Mesenchymal stem cell (in vitro differentiated cells and primary cell): Measurements from ENCODE around the gene SAA1.
"Not testable (repeated sequence)": the region's sequence is repeated elsewhere in the genome, so short reads cannot be mapped to it uniquely, and the experiment has no call there.

ENCODE experiments used
- DNase-seq: peaks from one replicate; pipeline ENCODE4 v3.0.0-alpha.2; 2013
- H2AFZ ChIP-seq: one replicate; pipeline ENCODE4 v1.6.1; 2013; ENCODE audit warnings: low read depth, mild to moderate bottlenecking, control low read depth, inconsistent platforms, low read length, moderate library complexity
- H2AK5ac ChIP-seq: 2 replicates; pipeline ENCODE4 v1.6.1; 2013; ENCODE audit warnings: low read length, moderate library complexity, mild to moderate bottlenecking, inconsistent platforms; ENCODE audit not compliant: severe bottlenecking
- H2BK120ac ChIP-seq: one replicate; pipeline ENCODE4 v1.6.1; 2013; ENCODE audit warnings: low read depth, mild to moderate bottlenecking, inconsistent platforms, low read length, moderate library complexity
- H2BK12ac ChIP-seq, 2 experiments: one replicate each; pipeline ENCODE4 v1.6.1; 2013; ENCODE audit warnings: inconsistent platforms in 2 of 2, low read length in 2 of 2, mild to moderate bottlenecking in 2 of 2, moderate library complexity in 2 of 2, control low read depth in 1 of 2
- H2BK15ac ChIP-seq: one replicate; pipeline ENCODE4 v1.6.1; 2013; ENCODE audit warnings: mild to moderate bottlenecking, low read depth, inconsistent platforms; ENCODE audit not compliant: poor library complexity, severe bottlenecking
- H2BK5ac ChIP-seq: 2 replicates; pipeline ENCODE4 v1.6.1; 2013; ENCODE audit warnings: low read depth, mild to moderate bottlenecking, low read length, control low read depth, inconsistent platforms; ENCODE audit not compliant: poor library complexity, severe bottlenecking
- H3K14ac ChIP-seq, 2 experiments: one replicate each; pipeline ENCODE4 v1.6.1; 2013; ENCODE audit warnings: inconsistent platforms in 2 of 2, low read length in 2 of 2, control low read depth in 1 of 2, mild to moderate bottlenecking in 1 of 2, moderate library complexity in 1 of 2
- H3K18ac ChIP-seq, 2 experiments: one replicate each; pipeline ENCODE4 v1.6.1; 2013; ENCODE audit warnings: inconsistent platforms in 2 of 2, low read length in 2 of 2, control low read depth in 1 of 2, low read depth in 1 of 2, mild to moderate bottlenecking in 1 of 2
- H3K23ac ChIP-seq, 2 experiments: one replicate each; pipeline ENCODE4 v1.6.1; 2013; ENCODE audit warnings: inconsistent platforms in 2 of 2, low read length in 2 of 2, mild to moderate bottlenecking in 2 of 2, moderate library complexity in 2 of 2, control low read depth in 1 of 2
- H3K27ac ChIP-seq: 2 replicates; pipeline ENCODE4 v1.5.1; 2013; ENCODE audit warnings: mild to moderate bottlenecking, moderate library complexity, low read length, control low read depth, inconsistent platforms; ENCODE audit not compliant: poor library complexity, severe bottlenecking
- H3K27me3 ChIP-seq, 2 experiments: 2 replicates each; pipeline versions ENCODE4 v1.6.1 to v1.7.0; 2013; ENCODE audit warnings: low read length in 2 of 2, mild to moderate bottlenecking in 2 of 2, moderate library complexity in 2 of 2, control low read depth in 1 of 2, inconsistent platforms in 1 of 2; ENCODE audit not compliant: control insufficient read depth in 1 of 2, insufficient read depth in 1 of 2
- H3K36me3 ChIP-seq, 2 experiments: 2 replicates each; pipeline versions ENCODE4 v1.6.1 to v1.7.0; 2013; ENCODE audit warnings: low read length in 2 of 2, control low read depth in 1 of 2, inconsistent platforms in 1 of 2, low read depth in 1 of 2, mild to moderate bottlenecking in 1 of 2; ENCODE audit not compliant: insufficient read depth in 2 of 2, control insufficient read depth in 1 of 2
- H3K4ac ChIP-seq, 2 experiments: one replicate each; pipeline ENCODE4 v1.6.1; 2013; ENCODE audit warnings: inconsistent platforms in 2 of 2, low read length in 2 of 2, mild to moderate bottlenecking in 2 of 2, moderate library complexity in 2 of 2, control low read depth in 1 of 2, low read depth in 1 of 2
- H3K4me1 ChIP-seq: 2 replicates; pipeline ENCODE4 v1.6.1; 2013; ENCODE audit warnings: low read depth, low read length, control low read depth; ENCODE audit not compliant: control insufficient read depth, insufficient read depth
- H3K4me2 ChIP-seq: 2 replicates; pipeline ENCODE4 v1.6.1; 2013; ENCODE audit warnings: low read length, mild to moderate bottlenecking, inconsistent platforms; ENCODE audit not compliant: poor library complexity, severe bottlenecking
- H3K4me3 ChIP-seq, 2 experiments: 2 replicates each; pipeline versions ENCODE4 v1.5.1 to v1.7.0; 2013; ENCODE audit warnings: low read length in 2 of 2, mild to moderate bottlenecking in 2 of 2, control low read depth in 1 of 2, low read depth in 1 of 2; ENCODE audit not compliant: insufficient read depth in 1 of 2
- H3K79me1 ChIP-seq: replicated peaks from 2 replicates; pipeline ENCODE4 v1.6.1; 2013; ENCODE audit warnings: mild to moderate bottlenecking, control low read depth, low read length, inconsistent platforms; ENCODE audit not compliant: poor library complexity, severe bottlenecking
- H3K9ac ChIP-seq: 2 replicates; pipeline ENCODE4 v1.7.0; 2013; ENCODE audit warnings: mild to moderate bottlenecking, low read length, moderate library complexity
- H3K9me3 ChIP-seq: 2 replicates; pipeline ENCODE4 v1.7.0; 2013; ENCODE audit warnings: mild to moderate bottlenecking, low read length; ENCODE audit not compliant: control insufficient read depth
- H4K8ac ChIP-seq: one replicate; pipeline ENCODE4 v1.6.1; 2013; ENCODE audit warnings: inconsistent platforms, mild to moderate bottlenecking, low read length, moderate library complexity
- H4K91ac ChIP-seq: one replicate; pipeline ENCODE4 v1.6.1; 2013; ENCODE audit warnings: mild to moderate bottlenecking, low read length, inconsistent platforms
- WGBS: methylation state at CpG from one replicate; pipeline ENCODE4 v1.1.7; 2013; ENCODE audit warnings: mixed read lengths; 5-methylcytosine and 5-hydroxymethylcytosine counted together

The SAA1 gene

GRCh38 chr11:18267335-18268133 is 1.5 kb downstream of the SAA1 start:
- H2BK120ac ChIP-seq, H2AK5ac ChIP-seq, H2BK15ac ChIP-seq, H3K27ac ChIP-seq, H4K8ac ChIP-seq, H4K91ac ChIP-seq, DNase-seq, H3K9me3 ChIP-seq, H3K4ac ChIP-seq, H2AFZ ChIP-seq, H3K36me3 ChIP-seq, H2BK12ac ChIP-seq, H3K4me3 ChIP-seq, H3K18ac ChIP-seq, H3K4me2 ChIP-seq, H3K23ac ChIP-seq, H3K4me1 ChIP-seq, H3K79me1 ChIP-seq, H3K9ac ChIP-seq, H3K14ac ChIP-seq, H2BK5ac ChIP-seq: not testable (repeated sequence)
- H3K27me3 ChIP-seq = peaks cover 3 to 18% of the 10 kb centered on the region in 2 experiments
- 80% methylated on average over 3 of the region's 10 CpGs for WGBS

GRCh38 chr11:18269252-18269651 is 3.2 kb downstream of the SAA1 start:
- H4K91ac ChIP-seq, H2BK12ac ChIP-seq, H3K4me2 ChIP-seq, H3K79me1 ChIP-seq, H2BK5ac ChIP-seq, H3K4me1 ChIP-seq, H3K23ac ChIP-seq, H4K8ac ChIP-seq, H2BK120ac ChIP-seq, H3K9ac ChIP-seq, DNase-seq, H3K9me3 ChIP-seq, H3K27ac ChIP-seq, H2BK15ac ChIP-seq, H2AFZ ChIP-seq, H3K36me3 ChIP-seq, H3K4me3 ChIP-seq, H2AK5ac ChIP-seq, H3K14ac ChIP-seq, H3K4ac ChIP-seq, H3K18ac ChIP-seq: not testable (repeated sequence)
- peaks cover 0 to 12% of the 10 kb centered on the region in 2 experiments for H3K27me3 ChIP-seq
- no CpG with 5 or more reads among the region's 5 CpGs for WGBS

GRCh38 chr11:18270102-18270501 is 4.0 kb downstream of the SAA1 start:
- Histone ChIP-seq H3K4me2 (no peak overlapping the region), H2AK5ac (no peak overlapping the region), H3K4ac (no peak overlapping the region), H3K9me3 (no peaks in the 10 kb centered on the region), H3K14ac (no peak overlapping the region), H3K27ac (no peak overlapping the region), H3K36me3 (no peaks in the 10 kb centered on the region), H3K9ac (no peak overlapping the region), H3K27me3 (peaks cover 0 to 10% of the 10 kb centered on the region in 2 experiments), H3K18ac (no peak overlapping the region), H2AFZ (no peak overlapping the region), H3K4me3 (no peak overlapping the region), H2BK120ac (no peak overlapping the region), H2BK15ac (no peak overlapping the region), H4K91ac (no peak overlapping the region), H3K4me1 (peaks cover 2% of the 10 kb centered on the region), H4K8ac (no peak overlapping the region), H3K23ac (no peak overlapping the region), H2BK5ac (no peak overlapping the region), H3K79me1 (no peaks in the 10 kb centered on the region), H2BK12ac (no peak overlapping the region)
- DNase-seq = no peak
- 82% methylated on average over 4 of the region's 4 CpGs for WGBS

GRCh38 chr11:18271206-18271605 is 5.1 kb downstream of the SAA1 start:
- no peak overlapping the region for H2AFZ ChIP-seq
- WGBS = 87% methylated on average over 4 of the region's 4 CpGs
- H2BK15ac ChIP-seq = no peak overlapping the region
- H2BK120ac ChIP-seq = no peak overlapping the region
- no peak overlapping the region for H3K9ac ChIP-seq
- no peaks in the 10 kb centered on the region for H3K9me3 ChIP-seq
- H3K27ac ChIP-seq = no peak overlapping the region
- H3K4me1 ChIP-seq = no peaks in the 10 kb centered on the region
- no peak overlapping the region for H3K14ac ChIP-seq
- H3K27me3 ChIP-seq = no peaks in the 10 kb centered on the region
- no peak overlapping the region for H3K4me2 ChIP-seq
- no peak overlapping the region for H4K91ac ChIP-seq
- no peak overlapping the region for H3K18ac ChIP-seq
- no peak overlapping the region for H2BK5ac ChIP-seq
- H3K36me3 ChIP-seq = peaks cover 0 to 2% of the 10 kb centered on the region in 2 experiments
- no peak overlapping the region for H3K4me3 ChIP-seq
- no peak overlapping the region for H4K8ac ChIP-seq
- H3K23ac ChIP-seq = no peak overlapping the region
- H3K79me1 ChIP-seq = no peaks in the 10 kb centered on the region
- no peak for DNase-seq
- H3K4ac ChIP-seq = no peak overlapping the region
- no peak overlapping the region for H2BK12ac ChIP-seq
- no peak overlapping the region for H2AK5ac ChIP-seq
